Glutamatergic neuron (in vitro differentiated cells): ENCODE results near the gene ARL15. TPM values are rescaled to one million over a fixed set of nuclear protein-coding genes. Genes with fewer than 3 reads are reported as not detected.

ENCODE experiments used
- DNase-seq: peaks from one replicate; pipeline ENCODE4 v3.0.0; 2022
- H3K27ac Mint-ChIP-seq: one replicate; pipeline ENCODE4 v1.8.0; 2020; ENCODE audit warnings: mild to moderate bottlenecking, mixed read lengths, inconsistent platforms; ENCODE audit not compliant: unreplicated experiment
- H3K27me3 Mint-ChIP-seq: one replicate; pipeline ENCODE4 v1.8.0; 2020; ENCODE audit warnings: mild to moderate bottlenecking, moderate library complexity, mixed read lengths, inconsistent platforms; ENCODE audit not compliant: unreplicated experiment
- H3K36me3 Mint-ChIP-seq: one replicate; pipeline ENCODE4 v1.8.0; 2020; ENCODE audit warnings: mild to moderate bottlenecking, mixed read lengths, inconsistent platforms; ENCODE audit not compliant: unreplicated experiment
- H3K4me1 Mint-ChIP-seq: one replicate; pipeline ENCODE4 v1.8.0; 2020; ENCODE audit warnings: mild to moderate bottlenecking, low read depth, mixed read lengths, inconsistent platforms; ENCODE audit not compliant: unreplicated experiment
- H3K4me3 Mint-ChIP-seq: one replicate; pipeline ENCODE4 v1.8.0; 2020; ENCODE audit warnings: mild to moderate bottlenecking, mixed read lengths, inconsistent platforms; ENCODE audit not compliant: unreplicated experiment
- H3K9me3 Mint-ChIP-seq: one replicate; pipeline ENCODE4 v1.8.0; 2020; ENCODE audit warnings: mild to moderate bottlenecking, moderate library complexity, mixed read lengths, inconsistent platforms; ENCODE audit not compliant: unreplicated experiment
- CTCF ChIP-seq: fragments of 200-600 bp; sonication (generic); IDR thresholded peaks from one replicate; pipeline ENCODE4 v1.5.0; 2021; ENCODE audit not compliant: partially characterized antibody, unreplicated experiment
- total RNA-seq: library from RNA; stranded (reverse); fragmentation: NEBNext Ultra II Directional; extraction: Animal tissue kit (Norgen Biotek cat#: 25700); gene quantifications from one replicate; pipeline ENCODE4 v1.2.1, GENCODE V29; 2021; ENCODE audit not compliant: unreplicated experiment

Gene ARL15
- total RNA-seq, 1 donor from 2014 or later: 37.4 TPM

GRCh38 chr5:54324651-54325271 is 14.4 kb upstream of the ARL15 start:
- Mint-ChIP-seq H3K9me3 (no peaks in the 10 kb centered on the region), H3K4me1 (peaks cover 7% of the 10 kb centered on the region), H3K36me3 (no peaks in the 10 kb centered on the region), H3K27me3 (peaks cover 2% of the 10 kb centered on the region), H3K4me3 (no peak overlapping the region), H3K27ac (no peak overlapping the region)
- TF ChIP-seq CTCF: no peak
- DNase-seq: no peak

GRCh38 chr5:54323495-54323894 is 13.1 kb upstream of the ARL15 start:
- no peak for TF ChIP-seq CTCF
- DNase-seq: no peak
- H3K9me3 Mint-ChIP-seq: no peaks in the 10 kb centered on the region
- H3K36me3 Mint-ChIP-seq: no peaks in the 10 kb centered on the region
- H3K4me1 Mint-ChIP-seq: peaks cover 7% of the 10 kb centered on the region
- H3K27ac Mint-ChIP-seq: no peak overlapping the region
- H3K27me3 Mint-ChIP-seq: peaks cover 2% of the 10 kb centered on the region
- no peak overlapping the region for H3K4me3 Mint-ChIP-seq

GRCh38 chr5:54320256-54320655 is 9.9 kb upstream of the ARL15 start:
- DNase-seq: no peak
- Mint-ChIP-seq H3K27me3 (peaks cover 2% of the 10 kb centered on the region), H3K4me1 (peaks cover 7% of the 10 kb centered on the region), H3K27ac (no peak overlapping the region), H3K9me3 (no peaks in the 10 kb centered on the region), H3K4me3 (no peak overlapping the region), H3K36me3 (no peaks in the 10 kb centered on the region)
- no peak for TF ChIP-seq CTCF

- Mint-ChIP-seq H3K27ac (no peak overlapping the region), H3K36me3 (no peaks in the 10 kb centered on the region), H3K9me3 (peaks cover 2% of the 10 kb centered on the region), H3K4me3 (no peak overlapping the region), H3K27me3 (peaks cover 2% of the 10 kb centered on the region), H3K4me1 (peaks cover 7% of the 10 kb centered on the region)
- no peak for TF ChIP-seq CTCF
- DNase-seq: no peak
Observed at GRCh38 chr5:54317511-54318260, 7.3 kb upstream of the ARL15 start.
